HG02642 (cell line): Measurements from ENCODE around the gene RBMS3.
"Not testable (repeated sequence)": the region's sequence is repeated elsewhere in the genome, so short reads cannot be mapped to it uniquely, and the experiment has no call there.

Source experiments
- ATAC-seq: cut with Tn5 transposase; IDR thresholded peaks from one replicate; pipeline ENCODE4 v1.9.1; 2021; ENCODE audit warnings: mild to moderate bottlenecking; ENCODE audit not compliant: unreplicated experiment, poor library complexity

Gene RBMS3

GRCh38 chr3:29805757-29806156 lies 524.9 kb downstream of the RBMS3 start:
- ATAC-seq: no peak

GRCh38 chr3:29808324-29808723 lies 527.5 kb downstream of the RBMS3 start:
- ATAC-seq: not testable (repeated sequence)

GRCh38 chr3:29822071-29822470 lies 541.2 kb downstream of the RBMS3 start:
- ATAC-seq: no peak

- no peak for ATAC-seq
Observed at GRCh38 chr3:29823233-29823632, 542.4 kb downstream of the RBMS3 start.

DNA sequence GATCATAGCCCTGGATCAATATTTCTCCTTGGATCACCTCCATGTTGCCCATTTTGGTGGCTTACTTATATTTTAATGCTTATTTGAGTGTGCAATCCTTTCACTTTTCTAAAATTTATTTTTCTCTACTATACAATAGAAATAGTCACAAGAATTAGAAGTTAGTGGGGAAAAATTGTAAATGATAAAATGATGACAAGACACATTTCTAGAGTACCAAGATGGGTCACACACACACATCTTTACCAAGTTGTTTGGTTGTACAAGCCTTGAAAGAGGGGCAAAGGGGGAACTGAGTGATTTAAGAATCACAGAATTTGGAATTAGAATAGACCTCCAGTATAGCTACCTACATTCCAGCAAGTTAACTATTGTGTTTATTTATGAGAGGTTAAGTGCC lies 545.8 kb downstream of the RBMS3 start:
- ATAC-seq: no peak

DNA sequence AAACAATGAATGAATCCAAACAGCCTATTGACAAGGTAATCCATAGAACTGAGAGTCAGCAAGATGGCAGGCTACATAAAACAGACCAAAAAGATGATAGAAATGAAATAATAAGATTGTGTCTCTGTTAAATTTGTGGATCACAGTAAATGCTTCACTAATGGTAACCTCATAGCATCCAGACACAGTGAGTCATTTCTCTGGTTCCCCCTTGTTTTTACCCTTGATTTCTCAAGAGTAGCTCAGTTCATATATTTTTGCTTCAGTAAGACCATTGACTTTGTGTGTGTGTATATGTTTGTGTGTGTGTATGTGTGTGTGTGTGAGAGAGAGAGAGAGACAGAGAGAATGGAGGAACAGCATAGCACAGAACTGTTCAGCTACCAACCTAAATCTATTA lies 546.9 kb downstream of the RBMS3 start:
- ATAC-seq: no peak

DNA sequence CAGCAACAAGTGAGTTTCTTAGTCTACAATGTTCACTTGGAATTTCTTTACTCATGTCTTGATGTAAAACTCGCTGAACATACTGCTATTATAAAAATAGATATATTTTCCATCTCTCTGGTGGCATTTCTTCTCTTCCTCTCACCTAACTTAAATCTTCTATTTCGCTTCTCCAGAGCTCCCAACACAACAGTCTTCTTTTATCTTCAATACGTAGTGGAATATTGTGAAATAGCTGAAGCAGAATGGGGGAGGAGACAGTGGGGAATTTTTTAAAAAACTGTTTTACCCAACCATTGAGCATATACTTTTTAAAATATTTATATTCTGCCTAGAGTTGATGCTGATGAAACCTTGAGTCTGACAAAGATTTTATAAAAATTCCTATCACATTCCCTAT lies 548.5 kb downstream of the RBMS3 start:
- ATAC-seq: no peak

DNA sequence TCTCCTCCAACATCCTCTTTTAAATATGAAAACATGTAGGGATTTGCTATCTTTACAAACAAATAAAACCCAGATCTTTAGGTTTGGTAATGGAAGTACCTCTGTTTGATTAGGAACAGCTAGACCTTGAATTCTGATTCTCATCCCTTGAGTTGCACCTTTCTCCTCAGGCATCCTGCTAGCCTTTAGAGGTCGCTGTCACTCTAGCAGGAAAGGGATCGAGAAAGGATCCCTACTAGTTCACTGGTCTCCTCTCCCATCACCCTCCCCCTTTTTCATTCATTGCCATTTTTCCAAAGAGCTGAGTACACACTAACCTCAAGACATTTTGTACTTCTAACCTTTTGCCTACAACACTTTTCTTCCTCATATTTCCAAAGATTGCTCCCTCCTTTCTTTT lies 569.8 kb downstream of the RBMS3 start:
- ATAC-seq: no peak

- ATAC-seq: no peak
Observed at GRCh38 chr3:29852767-29853166, 571.9 kb downstream of the RBMS3 start.

GRCh38 chr3:29853841-29854397 lies 573.0 kb downstream of the RBMS3 start:
- ATAC-seq: no peak

DNA sequence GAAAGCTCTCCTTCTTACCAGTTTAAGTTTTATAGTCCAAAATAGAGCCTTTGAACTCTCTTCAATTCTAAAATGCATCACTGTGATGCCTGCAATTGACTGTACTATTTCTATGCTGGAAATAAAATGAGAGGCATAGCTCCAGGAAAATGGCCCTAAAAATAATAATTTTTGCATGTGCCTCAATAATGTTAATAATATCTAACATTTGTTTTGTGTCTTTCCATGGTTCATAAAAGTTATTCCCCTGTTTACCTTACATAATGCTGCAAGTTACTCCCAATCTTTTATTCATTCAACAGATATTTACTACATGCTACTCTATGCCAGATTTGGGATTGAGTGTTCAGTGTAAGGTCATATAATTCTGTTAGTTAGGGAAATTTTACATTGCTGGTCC lies 574.0 kb downstream of the RBMS3 start:
- no peak for ATAC-seq

GRCh38 chr3:29859726-29860270 lies 578.9 kb downstream of the RBMS3 start:
- ATAC-seq: no peak

GRCh38 chr3:29864809-29865208 lies 583.9 kb downstream of the RBMS3 start:
- ATAC-seq: no peak

DNA sequence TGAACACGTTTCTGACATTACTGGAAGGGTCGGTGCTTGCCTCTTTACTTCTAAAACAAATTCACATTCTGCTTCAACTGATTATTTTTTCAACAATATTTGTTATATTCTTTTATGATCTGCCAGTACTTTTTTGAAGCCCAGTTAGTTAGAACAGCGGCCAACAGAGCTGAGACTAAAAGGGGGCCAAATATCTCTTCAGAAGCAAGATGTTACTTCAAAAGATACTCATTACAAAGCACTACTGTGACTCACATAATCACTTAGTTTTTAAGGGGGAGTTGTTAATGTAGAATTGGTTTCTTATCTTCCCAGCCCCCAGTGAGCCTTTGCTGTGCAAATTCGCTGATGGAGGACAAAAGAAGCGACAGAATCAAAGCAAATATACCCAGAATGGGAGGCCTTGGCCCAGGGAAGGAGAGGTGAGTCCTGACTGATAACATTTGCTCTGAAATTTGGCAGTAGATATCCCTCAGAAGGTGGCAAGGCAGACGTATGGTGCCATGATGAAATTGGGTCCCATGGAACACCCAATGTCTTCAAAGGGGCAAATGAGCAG lies 587.8 kb downstream of the RBMS3 start:
- no peak for ATAC-seq

- ATAC-seq: no peak
Observed at GRCh38 chr3:29870136-29870535, 589.3 kb downstream of the RBMS3 start.

- no peak for ATAC-seq
Observed at GRCh38 chr3:29871087-29871486, 590.2 kb downstream of the RBMS3 start.

- ATAC-seq: no peak
Observed at GRCh38 chr3:29880809-29881208, 599.9 kb downstream of the RBMS3 start.

DNA sequence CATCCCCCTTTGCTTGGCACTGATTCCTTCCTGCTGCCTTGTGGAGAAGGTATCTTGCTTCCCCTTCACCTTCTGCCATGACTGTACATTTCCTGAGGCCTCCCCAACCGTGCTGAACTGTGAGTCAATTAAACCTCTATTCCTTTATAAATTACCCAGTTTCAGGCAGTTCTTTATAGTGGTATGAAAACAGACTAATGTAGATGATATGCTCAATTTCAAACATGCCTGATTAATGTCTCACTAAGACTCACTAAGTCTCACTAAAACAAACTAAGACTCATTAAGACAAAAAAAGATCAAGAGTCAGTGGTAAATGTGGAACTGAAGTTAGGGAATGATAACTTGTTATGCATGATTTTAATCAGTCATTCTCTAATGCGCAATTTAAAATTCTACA lies 606.6 kb downstream of the RBMS3 start:
- no peak for ATAC-seq

- ATAC-seq: no peak
Observed at GRCh38 chr3:29889215-29889614, 608.3 kb downstream of the RBMS3 start.

DNA sequence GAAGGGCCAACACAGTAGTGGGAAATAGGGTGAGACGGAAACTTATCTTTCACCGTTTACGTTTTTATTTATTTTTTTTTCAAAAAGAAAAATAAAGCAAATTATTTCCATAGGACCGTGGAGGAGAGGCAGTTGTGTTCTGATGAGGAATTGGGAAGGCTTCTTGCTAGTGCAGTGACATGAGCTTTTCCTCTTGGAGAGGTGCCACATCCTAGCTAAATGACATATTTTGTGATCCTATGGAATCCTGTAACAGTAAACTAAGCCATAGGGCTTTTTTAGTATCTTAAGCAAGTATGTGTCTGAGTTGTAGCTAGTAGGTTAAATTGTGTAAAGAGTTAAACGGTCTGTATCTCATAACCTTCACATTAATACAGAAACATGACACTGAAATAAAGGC lies 609.9 kb downstream of the RBMS3 start:
- ATAC-seq: no peak

DNA sequence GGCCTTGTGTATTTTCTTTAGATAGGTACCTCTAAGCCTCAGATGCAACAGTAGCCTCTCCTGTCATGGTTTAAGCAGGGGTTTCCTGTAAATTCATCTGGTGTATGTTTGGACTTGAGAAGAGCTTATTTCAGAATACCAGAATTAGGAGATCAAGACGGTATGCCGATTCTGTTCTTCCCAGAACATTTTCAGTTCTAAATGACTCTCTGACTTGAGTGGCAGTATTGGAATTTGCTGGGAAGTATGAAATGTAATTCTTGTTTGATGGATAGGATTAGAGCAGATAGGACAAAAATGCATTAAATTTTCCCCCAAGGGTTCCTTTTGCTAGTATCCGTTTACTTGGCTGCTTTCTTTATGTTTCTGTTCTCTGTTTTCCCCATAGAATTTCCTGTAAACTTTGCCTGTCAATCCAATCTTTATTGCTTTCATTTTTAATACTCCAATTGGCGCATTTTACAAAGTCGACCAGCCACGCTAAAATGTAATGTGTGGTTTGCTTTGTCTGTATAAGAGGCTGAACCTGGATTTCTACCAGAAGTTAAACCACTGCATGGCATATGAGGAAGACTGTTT lies 612.2 kb downstream of the RBMS3 start:
- no peak for ATAC-seq

DNA sequence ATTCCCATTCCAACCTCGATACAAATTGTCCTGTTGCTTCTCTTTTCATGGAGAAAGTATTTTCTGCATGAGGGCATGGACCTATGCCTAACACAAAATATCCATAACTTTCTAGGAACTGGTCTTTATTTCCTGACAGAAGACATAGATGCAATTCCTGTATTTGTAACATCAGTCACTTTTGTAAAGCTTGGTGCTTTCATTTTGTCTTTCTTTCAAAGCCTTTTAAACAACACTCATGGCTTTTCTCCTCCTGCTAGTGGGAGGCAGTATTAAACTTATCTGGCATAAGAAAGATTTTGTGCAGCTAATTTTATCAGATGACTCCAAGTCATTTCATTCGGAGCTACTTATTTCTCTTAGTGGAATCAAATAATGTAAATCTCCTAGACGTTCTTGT lies 616.0 kb downstream of the RBMS3 start:
- ATAC-seq: no peak
